ENCODE data around the gene SPPL2C.

DNA sequence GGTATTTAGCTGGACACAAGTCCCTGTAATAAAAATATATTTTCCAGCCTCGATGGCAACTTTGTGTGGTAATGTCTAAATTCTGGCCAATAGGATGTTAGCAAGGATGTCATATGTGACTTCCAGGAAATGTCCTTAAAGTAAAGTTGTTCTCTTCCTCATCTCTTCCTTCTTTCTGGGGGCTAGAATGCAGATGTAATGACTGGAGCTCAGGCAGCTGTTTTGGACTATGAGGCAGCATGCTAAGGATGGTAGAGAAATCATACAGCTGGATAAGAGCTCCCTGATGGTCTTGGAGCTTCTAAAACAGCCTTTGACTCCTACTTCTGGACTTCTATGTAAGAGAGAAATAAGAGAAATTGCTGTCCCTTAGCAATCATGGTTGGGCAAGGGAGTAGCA is 32.8 kb downstream of the SPPL2C start:
- TF ChIP-seq, protein P1, sequence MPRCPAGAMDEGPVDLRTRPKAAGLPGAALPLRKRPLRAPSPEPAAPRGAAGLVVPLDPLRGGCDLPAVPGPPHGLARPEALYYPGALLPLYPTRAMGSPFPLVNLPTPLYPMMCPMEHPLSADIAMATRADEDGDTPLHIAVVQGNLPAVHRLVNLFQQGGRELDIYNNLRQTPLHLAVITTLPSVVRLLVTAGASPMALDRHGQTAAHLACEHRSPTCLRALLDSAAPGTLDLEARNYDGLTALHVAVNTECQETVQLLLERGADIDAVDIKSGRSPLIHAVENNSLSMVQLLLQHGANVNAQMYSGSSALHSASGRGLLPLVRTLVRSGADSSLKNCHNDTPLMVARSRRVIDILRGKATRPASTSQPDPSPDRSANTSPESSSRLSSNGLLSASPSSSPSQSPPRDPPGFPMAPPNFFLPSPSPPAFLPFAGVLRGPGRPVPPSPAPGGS (IDR thresholded peaks at IDR 0.05; ENCODE audit: borderline replicate concordance, insufficient read depth, low read depth, low read length, poor library complexity, severe bottlenecking), result no peak
- TF ChIP-seq POLR2A (IDR thresholded peaks at IDR 0.05; ENCODE audit: low read depth, low read length), result no peak
- no peak for TF ChIP-seq CHD1 (IDR thresholded peaks at IDR 0.05; ENCODE audit: low read depth, low read length)
- TF ChIP-seq, protein P2, sequence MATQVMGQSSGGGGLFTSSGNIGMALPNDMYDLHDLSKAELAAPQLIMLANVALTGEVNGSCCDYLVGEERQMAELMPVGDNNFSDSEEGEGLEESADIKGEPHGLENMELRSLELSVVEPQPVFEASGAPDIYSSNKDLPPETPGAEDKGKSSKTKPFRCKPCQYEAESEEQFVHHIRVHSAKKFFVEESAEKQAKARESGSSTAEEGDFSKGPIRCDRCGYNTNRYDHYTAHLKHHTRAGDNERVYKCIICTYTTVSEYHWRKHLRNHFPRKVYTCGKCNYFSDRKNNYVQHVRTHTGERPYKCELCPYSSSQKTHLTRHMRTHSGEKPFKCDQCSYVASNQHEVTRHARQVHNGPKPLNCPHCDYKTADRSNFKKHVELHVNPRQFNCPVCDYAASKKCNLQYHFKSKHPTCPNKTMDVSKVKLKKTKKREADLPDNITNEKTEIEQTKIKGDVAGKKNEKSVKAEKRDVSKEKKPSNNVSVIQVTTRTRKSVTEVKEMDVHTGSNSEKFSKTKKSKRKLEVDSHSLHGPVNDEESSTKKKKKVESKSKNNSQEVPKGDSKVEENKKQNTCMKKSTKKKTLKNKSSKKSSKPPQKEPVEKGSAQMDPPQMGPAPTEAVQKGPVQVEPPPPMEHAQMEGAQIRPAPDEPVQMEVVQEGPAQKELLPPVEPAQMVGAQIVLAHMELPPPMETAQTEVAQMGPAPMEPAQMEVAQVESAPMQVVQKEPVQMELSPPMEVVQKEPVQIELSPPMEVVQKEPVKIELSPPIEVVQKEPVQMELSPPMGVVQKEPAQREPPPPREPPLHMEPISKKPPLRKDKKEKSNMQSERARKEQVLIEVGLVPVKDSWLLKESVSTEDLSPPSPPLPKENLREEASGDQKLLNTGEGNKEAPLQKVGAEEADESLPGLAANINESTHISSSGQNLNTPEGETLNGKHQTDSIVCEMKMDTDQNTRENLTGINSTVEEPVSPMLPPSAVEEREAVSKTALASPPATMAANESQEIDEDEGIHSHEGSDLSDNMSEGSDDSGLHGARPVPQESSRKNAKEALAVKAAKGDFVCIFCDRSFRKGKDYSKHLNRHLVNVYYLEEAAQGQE (IDR thresholded peaks at IDR 0.05; ENCODE audit: low read depth, low read length), result no peak
